ENCODE results near the gene KRTAP16-1.
A peak's percentile ranks its signal among the peaks of the same experiment; 100 is the strongest.
"Not testable (repeated sequence)": the region's sequence is repeated elsewhere in the genome, so short reads cannot be mapped to it uniquely, and the experiment has no call there.

KRTAP16-1 gene, protein sequence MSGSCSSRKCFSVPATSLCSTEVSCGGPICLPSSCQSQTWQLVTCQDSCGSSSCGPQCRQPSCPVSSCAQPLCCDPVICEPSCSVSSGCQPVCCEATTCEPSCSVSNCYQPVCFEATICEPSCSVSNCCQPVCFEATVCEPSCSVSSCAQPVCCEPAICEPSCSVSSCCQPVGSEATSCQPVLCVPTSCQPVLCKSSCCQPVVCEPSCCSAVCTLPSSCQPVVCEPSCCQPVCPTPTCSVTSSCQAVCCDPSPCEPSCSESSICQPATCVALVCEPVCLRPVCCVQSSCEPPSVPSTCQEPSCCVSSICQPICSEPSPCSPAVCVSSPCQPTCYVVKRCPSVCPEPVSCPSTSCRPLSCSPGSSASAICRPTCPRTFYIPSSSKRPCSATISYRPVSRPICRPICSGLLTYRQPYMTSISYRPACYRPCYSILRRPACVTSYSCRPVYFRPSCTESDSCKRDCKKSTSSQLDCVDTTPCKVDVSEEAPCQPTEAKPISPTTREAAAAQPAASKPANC

DNA sequence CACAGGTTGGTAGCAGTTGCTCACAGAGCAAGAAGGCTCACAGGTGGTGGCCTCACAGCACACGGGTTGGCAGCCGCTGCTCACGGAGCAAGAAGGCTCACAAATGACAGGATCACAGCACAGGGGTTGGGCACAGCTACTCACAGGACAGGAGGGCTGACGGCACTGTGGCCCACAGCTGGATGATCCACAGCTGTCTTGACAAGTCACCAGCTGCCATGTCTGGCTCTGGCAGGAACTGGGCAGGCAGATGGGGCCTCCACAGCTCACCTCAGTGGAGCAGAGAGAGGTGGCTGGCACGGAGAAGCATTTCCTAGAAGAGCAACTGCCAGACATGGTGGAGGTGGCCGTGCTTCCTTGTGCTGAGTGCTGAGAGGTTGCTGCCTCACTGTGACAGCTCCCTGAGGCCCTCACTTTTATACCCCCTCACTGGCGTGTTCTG lies at the start of gene KRTAP16-1:
TSS of gene KRTAP16-1 (minus strand) at position 392 of the 442 bp plus-strand sequence. CDS start at position 336, 56 bp downstream.
- DNase-seq, result peak; percentile 41

DNA sequence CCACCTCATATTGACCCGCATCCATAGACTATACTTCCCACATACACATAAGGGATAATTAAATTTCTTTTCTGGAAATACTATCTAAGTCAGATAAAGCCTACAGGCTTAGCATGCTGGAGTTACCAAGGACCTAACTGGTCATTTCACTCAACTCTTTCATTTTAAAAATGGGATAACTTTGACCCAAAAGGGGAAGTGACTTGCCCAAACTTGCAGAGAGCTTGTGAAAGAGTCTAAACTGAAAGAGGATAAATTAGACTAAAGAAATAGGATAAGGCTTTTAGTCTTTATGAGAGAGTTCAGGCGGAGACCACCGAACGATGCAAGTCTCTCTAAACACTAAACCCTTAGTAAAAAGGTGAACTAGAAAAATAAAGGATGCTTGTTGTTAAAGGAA lies 45.4 kb upstream of the KRTAP16-1 start:
- DNase-seq, result no peak

DNA sequence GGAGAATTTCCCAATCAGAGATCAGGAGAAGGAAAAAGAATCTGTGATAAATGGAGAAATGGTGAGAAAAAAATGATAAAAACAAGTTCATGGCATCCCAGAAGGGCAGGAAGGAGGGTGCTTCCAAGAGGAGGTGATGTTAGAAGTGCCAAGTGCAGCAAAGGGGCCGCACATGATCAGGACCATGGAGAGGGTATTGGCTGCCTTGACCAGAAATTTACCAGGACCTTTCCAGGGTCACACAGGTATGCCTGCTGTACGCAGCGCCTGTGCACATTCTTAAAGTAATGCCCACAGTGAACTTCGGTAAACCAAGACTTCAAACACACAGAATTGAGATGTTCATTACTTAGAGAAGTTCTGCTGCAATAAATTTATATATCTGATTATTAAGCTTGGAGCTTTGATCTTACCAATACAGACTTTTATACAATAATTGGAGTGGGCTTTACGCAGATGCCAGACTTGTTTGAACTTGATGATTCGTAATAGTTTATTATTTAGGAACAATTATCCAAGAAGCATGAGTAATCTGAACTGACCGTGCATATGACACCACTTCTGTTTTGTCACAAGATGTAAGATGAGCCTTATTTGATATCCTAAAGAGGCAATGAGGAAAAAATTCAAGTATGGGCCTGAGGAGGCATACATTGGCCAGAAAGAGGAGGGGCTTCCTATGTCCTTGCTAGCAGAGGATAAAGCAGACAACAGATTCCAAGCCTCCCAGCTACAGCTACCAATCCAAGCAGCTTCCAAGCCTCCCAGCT lies 43.7 kb upstream of the KRTAP16-1 start:
- no peak for DNase-seq

DNA sequence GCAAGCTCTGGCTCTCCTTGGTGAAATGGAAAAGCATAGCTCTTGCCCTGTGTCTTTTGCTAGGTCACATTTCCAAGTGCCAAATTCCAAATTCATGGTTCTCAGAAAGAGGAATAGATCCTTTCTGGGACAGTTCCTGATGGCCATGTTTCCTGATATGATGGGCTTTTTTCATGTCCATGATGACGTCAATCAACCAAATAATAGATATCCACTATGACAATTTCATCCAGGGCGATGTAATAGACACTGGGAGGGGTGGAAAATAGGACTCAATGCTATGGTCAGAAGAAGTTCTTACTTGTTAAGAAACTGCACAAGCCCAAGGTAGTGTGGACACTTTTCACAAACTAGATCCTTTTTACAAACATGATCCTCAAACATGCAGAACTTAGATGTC lies 42.1 kb upstream of the KRTAP16-1 start:
- DNase-seq, result no peak

DNA sequence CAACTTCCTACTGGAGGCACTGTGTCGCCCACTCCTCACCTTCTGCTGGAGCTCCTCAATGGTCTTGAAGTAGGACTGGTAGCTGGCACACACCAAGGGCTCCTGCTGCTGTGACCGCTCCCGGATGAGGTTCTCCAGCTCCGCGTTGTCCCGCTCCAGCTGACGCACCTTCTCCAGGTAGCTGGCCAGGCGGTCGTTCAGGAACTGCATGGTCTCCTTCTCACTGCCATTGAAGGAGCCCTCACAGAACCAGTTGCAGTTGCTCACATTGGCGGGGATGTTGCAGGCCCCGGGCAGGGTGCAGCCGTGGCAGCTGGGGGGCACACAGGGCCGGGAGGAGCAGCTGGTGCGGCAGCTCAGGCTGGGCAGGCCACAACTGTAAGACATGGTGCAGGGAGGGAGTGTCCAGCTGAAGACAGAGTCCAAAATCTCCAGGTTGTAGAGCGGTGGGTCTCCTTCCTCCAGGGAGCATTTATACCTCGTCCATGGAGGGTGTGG lies 41.3 kb upstream of the KRTAP16-1 start, which contains the start of gene KRT33A:
TSS of gene KRT33A (minus strand) at position 448 of the 498 bp plus-strand sequence. CDS start at position 387, 61 bp downstream.
- DNase-seq, result not testable (repeated sequence)

DNA sequence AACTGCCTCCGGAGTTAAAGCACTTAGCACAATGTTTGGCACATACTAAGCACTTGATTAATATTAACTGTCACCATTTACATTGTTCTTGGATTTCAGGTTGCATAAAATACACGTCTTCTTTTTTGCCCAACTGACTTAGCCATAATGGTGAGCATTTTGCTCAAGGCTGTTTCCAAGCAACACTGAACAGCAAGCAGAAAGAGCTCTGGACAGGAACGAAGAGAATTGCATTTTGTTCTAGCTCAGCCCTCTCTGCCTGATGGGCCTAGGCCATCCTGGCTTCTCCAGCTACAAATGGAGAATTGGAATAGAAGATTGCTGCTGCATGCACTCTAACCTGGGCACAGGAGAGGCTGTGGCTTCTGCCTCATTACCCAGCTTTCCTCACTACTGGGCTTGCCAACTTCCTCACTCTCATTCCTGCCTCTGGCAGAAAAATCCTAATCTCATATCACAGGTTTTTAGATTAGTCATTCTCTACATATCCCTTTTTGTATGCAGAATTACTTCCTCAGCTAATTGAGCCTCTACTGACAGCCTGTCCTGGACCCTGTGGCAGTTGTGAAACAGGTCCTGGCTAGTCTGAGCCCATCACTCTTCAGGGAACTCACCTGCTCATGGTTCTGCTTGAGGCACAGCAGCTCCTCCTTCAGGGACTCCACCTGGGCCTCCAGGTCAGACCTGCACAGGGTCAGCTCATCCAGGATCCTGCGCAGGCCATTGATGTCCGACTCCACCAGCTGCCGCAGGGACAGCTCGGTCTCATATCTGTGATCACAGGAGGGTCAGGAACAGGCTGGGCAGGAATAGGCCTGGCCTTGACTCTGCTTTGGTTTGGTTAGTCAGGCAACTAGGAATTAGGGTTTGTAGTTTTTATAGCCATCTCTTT lies 39.0 kb upstream of the KRTAP16-1 start:
- DNase-seq, result no peak

DNA sequence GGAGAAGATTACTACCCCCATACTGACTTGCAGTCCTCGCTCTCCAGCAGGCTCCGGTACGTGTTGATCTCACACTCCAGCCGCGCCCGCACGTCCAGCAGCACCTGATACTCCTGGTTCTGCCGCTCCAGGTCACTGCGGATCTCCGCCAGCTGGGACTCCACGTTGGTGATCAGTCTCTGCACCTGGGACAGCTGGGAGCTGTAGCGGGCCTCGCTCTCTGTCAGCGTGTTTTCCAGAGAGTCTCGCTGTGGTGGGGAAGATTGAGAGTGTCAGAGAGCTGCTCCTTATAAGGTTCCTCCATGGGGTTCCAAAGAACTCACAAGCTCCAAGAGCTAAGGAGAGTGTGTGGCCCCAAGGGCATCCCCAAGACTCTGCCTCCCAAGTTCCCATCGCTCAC lies 37.3 kb upstream of the KRTAP16-1 start:
- not testable (repeated sequence) for DNase-seq

DNA sequence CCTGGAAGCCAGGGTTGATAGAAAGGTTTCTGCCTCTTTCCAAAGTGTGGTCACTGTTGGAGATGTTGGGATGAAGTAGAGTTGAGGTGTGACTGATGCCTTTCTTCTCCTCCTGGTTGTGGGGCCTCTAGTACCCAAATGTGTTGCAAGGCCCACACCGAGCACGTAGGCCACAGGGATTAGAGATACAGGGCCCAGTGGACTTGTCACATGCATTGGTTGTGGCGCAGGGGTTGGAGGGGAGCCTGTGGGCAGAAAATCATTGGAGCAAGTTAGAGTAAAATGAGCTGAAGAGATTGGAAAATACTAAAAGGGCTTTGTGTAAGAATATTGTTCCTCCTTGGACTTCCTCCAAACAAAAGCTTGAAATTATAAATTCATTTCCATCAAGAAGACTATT lies 36.9 kb upstream of the KRTAP16-1 start:
- no peak for DNase-seq

DNA sequence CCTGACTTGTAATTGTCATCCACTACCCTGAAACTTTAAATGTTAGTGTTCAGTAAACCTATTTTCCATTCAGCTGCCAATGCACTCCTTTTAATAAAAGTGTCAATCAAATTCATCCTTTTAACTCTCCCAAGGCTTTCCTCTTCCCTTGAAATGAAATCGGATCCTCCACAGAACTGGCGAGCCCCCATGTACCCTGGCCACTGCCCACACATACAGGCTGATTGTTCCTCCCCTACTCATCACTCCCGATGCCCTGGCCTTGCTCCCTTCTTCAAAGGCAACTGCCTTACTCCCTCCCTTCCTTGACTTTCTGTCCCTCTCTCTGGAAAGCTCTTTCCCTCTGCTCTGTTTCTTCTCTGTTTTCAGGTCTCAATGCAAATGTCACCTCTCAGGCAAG lies 33.9 kb upstream of the KRTAP16-1 start:
- DNase-seq, result no peak

DNA sequence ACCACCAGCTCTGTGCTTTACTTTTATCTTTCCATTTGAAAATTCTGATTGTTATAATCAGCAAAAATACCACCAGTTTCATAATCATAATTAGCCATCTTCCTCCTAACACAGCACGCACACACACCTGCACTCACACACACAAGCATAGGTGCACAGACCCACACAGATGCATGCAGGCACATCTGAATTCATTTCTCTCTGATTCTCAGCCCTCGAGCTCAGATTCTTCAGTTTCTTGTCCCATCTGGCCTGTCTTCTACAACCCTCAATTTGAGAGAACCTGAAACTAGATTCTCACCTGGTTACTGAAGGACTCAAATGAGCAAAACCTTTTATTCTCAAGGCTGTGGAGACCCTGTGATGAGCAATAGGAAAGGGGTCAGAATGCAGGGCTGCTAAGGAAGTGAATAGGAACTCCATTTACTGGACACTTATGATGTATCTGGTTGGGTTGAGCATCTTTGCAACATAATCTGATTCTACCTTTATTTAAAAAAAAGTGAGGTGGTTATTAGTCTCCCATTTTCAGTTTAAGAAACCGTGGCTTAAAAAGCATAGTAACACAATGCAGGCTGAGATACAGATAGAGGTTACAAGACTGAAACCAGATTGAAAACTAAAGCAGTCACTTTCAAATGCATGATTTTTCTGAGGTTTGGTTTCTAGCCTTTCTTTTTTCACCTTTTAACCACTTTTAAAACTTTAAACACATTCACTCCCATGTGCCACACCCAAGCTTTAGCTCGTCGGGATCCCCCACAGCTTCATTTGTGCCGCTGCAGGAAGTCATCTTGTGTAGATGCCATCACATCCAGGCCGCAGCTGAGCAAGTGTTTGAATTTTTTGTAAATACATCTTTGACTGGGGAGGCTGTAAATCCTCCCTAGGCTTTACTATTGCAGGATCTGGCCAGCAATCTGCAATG lies 32.1 kb upstream of the KRTAP16-1 start:
- peak; percentile 54 for DNase-seq

DNA sequence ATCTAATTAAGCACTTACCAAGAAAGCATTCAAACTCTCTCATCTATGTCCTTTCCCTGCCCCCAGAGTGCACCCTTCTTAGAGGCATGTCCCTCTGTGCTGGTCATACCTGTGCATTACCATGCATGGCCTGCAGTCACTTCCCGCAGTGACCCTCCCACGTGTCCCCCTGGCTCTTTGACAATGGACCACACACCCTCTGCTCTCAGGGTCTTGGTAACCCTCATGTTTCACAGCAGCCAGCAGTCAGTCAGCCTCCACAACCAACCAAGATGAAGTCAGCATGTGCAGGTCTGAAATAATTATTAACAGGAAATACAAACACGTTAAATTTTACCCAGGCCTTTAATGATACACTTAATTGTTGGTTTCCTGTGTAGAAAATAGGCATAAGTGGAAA lies 31.4 kb upstream of the KRTAP16-1 start:
- no peak for DNase-seq

DNA sequence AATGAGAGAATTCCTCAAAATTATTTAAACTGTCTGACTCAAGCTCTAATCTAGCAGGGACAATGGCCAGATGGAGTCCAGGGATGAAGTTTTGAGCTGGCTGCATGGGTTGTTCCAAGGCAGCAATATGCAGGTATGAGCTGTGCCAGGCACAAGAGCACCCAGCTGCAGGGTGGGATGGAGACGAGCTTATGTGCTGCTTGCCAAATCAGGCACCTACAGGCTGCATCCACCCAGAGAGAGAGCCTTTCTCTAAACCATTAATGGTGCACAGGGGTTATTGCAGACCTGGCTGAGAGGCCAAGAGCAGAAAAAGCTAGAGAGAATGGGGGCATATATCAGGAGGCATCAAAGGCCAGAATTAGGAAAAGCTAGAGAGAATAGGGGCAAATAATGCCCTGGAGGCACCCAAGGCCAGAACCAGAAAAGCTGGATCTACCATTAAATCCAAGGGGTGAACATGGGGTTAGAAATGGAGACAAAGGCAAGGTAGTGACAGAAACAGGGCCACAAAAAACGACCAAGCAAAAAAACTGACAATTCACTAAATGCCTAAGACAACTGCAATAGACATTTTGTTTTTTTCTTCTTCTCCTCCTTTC lies 30.6 kb upstream of the KRTAP16-1 start:
- no peak for DNase-seq

DNA sequence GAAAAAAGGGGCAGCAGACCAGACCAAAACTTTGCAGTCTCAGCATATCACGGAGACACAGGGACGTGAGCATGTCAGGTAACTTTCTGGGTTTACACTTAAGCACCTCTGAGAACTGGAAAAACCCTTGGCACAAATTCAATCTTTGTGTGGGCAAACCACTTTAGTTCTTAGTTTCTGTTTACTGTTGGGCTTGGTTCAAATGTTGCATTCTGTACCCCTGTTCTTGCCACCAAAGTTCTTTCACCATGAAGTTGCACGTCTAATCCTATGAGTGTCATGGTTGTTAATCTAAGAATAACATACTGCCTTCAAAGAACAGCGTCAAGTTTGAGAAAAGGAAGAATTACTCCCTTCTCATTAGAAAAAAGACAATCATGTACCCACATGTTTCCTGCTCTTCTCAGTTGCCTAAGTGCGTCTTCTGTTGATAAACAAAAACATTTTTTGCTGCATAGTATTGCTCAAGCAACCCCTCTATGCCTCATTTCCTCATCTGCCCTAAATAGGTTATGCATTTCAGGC lies 29.9 kb upstream of the KRTAP16-1 start:
- DNase-seq, result peak; percentile 41

DNA sequence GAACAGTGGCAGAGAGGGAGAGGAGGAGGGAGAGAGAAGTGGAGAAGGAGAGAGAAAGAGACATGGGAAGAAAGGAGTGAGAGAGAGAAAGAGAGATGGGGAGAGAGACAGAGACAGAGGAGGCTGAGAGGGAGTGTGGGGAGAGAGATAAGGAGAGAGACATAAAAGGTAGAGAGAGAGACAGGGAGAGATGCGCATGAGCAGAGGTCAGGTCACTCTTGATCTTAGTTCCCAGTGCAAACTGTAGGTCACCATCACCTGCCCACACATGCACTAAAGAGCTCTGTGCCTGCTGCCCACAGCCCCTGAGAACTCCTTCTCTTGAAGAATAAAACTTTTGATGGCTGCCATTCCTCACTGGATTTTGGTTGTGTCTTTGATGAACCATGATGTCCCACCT lies 26.6 kb upstream of the KRTAP16-1 start:
- no peak for DNase-seq

DNA sequence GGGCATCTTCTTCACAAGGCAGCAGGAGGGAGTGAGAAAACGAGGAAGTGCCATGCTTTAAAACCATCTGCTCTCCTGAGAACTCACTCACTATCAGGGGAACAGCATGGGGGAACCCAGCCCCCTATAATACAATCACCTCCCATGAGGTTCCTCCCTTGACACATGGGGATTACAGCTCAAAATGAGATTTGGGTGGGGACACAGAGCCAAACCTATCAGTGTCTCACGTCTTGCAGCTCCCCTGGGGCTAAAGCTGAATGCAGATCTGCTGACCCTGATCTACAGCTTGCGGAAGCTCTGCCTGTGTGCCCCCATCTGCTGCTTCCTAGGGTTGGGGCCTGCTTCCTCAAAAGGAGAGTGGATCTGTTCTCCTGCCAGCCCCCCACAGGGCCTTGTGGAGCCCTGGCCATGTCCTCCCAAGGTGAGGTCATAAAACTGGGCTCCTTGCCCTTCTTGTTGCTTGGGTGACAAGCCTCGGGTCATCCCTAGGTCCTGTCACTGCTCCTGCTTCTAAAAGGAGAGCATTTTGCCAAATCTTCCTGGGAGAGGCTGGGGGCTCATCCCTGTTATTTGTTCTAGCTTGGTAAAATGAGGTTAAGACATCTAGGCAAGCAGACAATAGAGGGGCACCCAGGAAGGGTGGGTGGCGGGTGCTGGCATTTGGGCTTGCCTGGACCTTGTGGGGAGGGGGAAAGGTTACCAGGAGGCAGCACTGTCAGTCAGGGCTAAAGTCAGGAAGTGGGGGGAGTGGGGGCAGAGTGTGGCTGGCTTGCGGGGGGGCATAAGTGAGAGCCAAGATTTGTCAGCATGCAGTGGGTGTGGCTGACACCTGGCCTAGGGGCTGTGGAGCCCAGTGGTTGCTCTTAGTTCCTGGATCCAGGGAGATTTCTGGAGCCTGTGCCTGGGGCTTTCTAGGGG lies 25.5 kb upstream of the KRTAP16-1 start:
- no peak for DNase-seq

DNA sequence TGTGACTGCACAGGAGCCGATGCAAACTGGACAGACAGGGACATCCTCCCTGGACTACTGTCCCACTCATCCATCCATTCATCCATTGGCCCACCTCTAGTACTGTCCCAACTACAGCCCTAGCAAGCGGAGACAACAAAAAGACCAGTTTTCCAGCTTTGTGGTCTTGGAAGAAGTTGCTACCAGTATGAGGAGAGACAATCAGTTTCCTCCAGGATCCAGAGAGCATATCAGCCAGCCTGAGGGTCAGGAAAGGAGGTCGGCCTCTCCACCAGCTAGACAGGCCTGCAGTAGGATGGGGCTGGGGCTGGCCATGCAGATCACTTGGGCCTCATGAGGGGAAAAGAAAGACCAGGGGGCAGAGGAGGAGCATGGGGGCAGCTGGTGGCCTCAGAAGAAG lies 24.7 kb upstream of the KRTAP16-1 start:
- DNase-seq, result no peak

DNA sequence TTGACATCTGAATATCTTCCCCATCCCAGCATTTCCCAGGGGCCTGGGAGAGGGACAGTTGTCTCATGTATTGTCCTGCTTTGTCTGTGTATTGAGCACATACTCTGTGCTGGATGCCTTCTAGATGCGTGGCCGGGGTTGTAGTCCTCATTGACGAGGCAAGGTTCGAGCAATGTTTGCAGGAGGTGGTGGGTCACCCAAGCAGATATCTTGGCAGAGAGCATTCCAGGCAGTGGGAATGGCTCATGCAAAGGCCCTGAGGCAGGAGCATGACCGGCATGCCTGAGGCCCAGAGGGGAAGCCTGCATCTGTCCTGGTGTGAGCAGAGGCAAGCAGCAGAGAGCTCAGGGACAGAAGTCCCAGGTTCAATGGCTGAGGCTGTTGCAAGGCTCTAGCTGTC lies 24.0 kb upstream of the KRTAP16-1 start:
- DNase-seq, result no peak

DNA sequence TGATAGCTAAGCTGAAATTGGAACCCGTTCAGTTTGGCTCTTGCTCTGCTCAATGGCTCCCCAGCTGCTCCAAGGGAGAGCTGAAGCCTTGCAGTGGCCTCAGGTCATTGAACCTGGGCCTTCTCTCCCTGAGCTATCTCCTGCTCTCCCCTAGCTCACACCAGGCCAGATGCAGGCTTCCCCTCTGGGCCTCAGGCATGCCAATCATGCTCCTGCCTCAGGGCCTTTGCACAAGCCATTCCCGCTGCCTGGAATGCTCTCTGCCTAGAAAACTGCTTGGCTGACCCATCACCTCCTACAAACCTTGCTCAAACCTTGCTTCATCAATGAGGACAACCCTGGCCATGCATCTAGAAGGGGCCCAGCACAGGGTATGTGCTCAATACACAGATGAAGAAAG lies 23.1 kb upstream of the KRTAP16-1 start:
- DNase-seq, result no peak

DNA sequence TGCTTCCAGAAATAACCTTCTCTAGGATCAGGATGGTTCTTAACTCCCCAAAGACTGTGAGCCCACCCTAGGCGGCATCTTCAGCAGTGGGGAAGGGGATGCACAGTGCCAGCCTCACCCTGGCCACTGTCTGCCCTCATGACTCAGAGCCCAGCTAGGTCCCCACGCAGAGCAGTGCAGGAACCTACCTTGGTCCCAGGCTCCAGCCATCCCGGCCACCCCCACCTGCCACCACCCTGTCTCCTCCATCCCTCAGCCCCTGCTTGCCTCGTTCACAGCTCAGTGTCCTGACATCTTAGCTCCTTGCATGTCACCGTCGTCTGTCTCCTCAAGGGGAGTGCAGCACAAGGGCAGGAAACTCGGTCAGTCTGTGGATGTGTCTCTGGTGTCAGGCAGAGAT lies 22.5 kb upstream of the KRTAP16-1 start:
- no peak for DNase-seq
